ENCODE data around the gene EIF5. TPM values are rescaled to one million over a fixed set of nuclear protein-coding genes. Genes with fewer than 3 reads are reported as not detected.

The EIF5 gene
- total and polyA plus RNA-seq, 2 of the 8 experiments (the other 6 are each of a cell fraction or from before 2014, with no cell fraction given): 179 to 323 TPM

DNA sequence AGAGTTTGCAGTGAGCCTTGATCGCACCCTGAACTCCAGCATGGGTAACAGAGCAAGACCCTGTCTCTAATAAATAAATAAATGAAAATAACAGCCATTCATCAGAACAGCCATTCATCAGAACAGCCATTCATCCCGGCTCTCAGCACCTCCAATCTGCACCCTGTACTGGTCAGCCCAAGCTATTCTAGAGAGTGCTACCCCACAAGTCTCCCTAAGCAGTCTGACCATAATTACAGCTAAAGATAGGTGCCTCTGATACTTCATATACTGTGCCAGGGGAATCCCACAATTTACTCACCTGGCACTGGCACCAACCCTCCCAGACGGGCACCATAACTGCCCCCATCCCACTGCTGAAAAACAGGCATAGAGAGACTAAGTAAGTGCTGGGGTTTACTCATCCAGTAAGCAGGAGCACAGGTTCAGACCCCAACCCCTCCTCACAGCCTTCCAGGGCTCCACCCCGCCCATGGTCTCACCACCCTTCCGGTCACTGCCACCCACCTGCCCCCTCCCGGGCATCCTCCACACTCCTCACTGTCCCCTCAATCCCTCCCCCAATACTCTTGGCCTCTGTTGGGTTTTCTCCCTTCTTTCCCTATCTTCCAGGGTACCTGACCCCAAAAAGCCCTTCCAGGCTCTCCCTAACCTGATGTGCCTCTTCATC is 15.2 kb upstream of the EIF5 start:
- H2AFZ ChIP-seq (ENCODE audit: low read length): peak overlapping the region; percentile 93; the same call in 1 of the 2 replicates
- H2BK20ac ChIP-seq (ENCODE audit: low read length): 0 out of 2 replicates have a peak overlapping the region, but pooled peaks have one; percentile 18
- no peak overlapping the region for H2BK120ac ChIP-seq (replicated peaks; ENCODE audit: low read depth, low read length)
- H4K20me1 ChIP-seq (replicated peaks in 1 of 2; ENCODE audit: control insufficient read depth in 1 of 2, insufficient read depth in 2 of 2, low read length in 2 of 2): no peaks in the 10 kb centered on the region
- H3K27ac ChIP-seq (ENCODE audit: low read depth, low read length): no peak overlapping the region
- peaks cover 4 to 17% (median 7%) of the 10 kb centered on the region in 4 experiments for H3K4me1 ChIP-seq (replicated peaks in 1 of 4; ENCODE audit: control insufficient read depth in 3 of 4, insufficient read depth in 4 of 4, low read length in 3 of 4)
- H2BK15ac ChIP-seq (ENCODE audit: low read length): no peak overlapping the region
- H2AK5ac ChIP-seq (ENCODE audit: low read depth, low read length): no peak overlapping the region
- no peak overlapping the region for H4K8ac ChIP-seq (ENCODE audit: extremely low read depth, insufficient read depth, low read length)
- H3K4ac ChIP-seq (replicated peaks; ENCODE audit: insufficient read length, low read depth, low read length): no peak overlapping the region
- no peak for DNase-seq (ENCODE audit: low read depth in 1 of 2, low spot score in 2 of 2)
- no peak overlapping the region for H3K23ac ChIP-seq (ENCODE audit: insufficient read length)
- H2BK5ac ChIP-seq (ENCODE audit: low read depth, low read length): no peak overlapping the region
- no peaks in the 10 kb centered on the region for H3K9me3 ChIP-seq (ENCODE audit: insufficient read depth in 2 of 2, low read depth in 1 of 2, low read length in 1 of 2)
- no peaks in the 10 kb centered on the region for H3K23me2 ChIP-seq (ENCODE audit: low read depth, low read length)
- no peak overlapping the region for H3K56ac ChIP-seq (replicated peaks; ENCODE audit: insufficient read length, low read depth, low read length)
- no peaks in the 10 kb centered on the region for H3K79me1 ChIP-seq (ENCODE audit: low read depth, low read length)
- H2BK12ac ChIP-seq (ENCODE audit: low read depth, low read length): peak overlapping the region; percentile 39; the same call in 1 of the 2 replicates
- H3K36me3 ChIP-seq (ENCODE audit: control insufficient read depth in 2 of 4, insufficient read depth in 4 of 4, low read length in 3 of 4): no peaks in the 10 kb centered on the region
- no peaks in the 10 kb centered on the region for H3K79me2 ChIP-seq (ENCODE audit: control insufficient read depth in 1 of 2, insufficient read depth in 2 of 2, low read length in 2 of 2)
- no peaks in the 10 kb centered on the region for H3K27me3 ChIP-seq (replicated peaks in 1 of 4; ENCODE audit: control insufficient read depth in 3 of 4, extremely low read depth in 1 of 4, insufficient read depth in 3 of 4, low read length in 3 of 4)
- WGBS, 2 experiments (ENCODE audit: extremely low coverage in 1 of 2, insufficient coverage in 1 of 2, insufficient read length in 1 of 2, insufficient replicate concordance in 2 of 2, low coverage in 1 of 2, low lambda C conversion rate in 2 of 2, missing lambda C conversion rate in 1 of 2): 70% methylated on average over 6 of the region's 6 CpGs; no CpG with 5 or more reads in 1 of the 2 experiments
- H3K4me3 ChIP-seq (ENCODE audit: extremely low read depth in 1 of 4, insufficient read depth in 2 of 4, low read depth in 3 of 4, low read length in 4 of 4): no peak overlapping the region
- no peak overlapping the region for H4K91ac ChIP-seq (replicated peaks; ENCODE audit: insufficient read length, low read length)
- no peak overlapping the region for H3K9ac ChIP-seq (replicated peaks in 1 of 4; ENCODE audit: extremely low read depth in 1 of 4, low read depth in 3 of 4, low read length in 3 of 4)
- H3K14ac ChIP-seq (ENCODE audit: insufficient read length): no peak overlapping the region
- FAIRE-seq: no peak
- H3K4me2 ChIP-seq (ENCODE audit: insufficient read depth in 1 of 2, low read depth in 2 of 2, low read length in 2 of 2): no peak overlapping the region
- H3K18ac ChIP-seq (ENCODE audit: extremely low read depth, low read length): no peak overlapping the region
- H4K5ac ChIP-seq (ENCODE audit: insufficient read length, low read depth, low read length): no peak overlapping the region
- ChIA-PET POLR2A (ENCODE audit: partially characterized antibody) (interaction anchor here (0.7 to 15.8 kb wide), 2 partner anchors 9 to 22 kb away, joined by 3 to 229 read pairs; partner anchors contain the start of gene EIF5), CTCF (ENCODE audit: partially characterized antibody) (interaction anchor here (0.9 kb wide), 1 partner anchor 17 kb away, joined by 3 read pairs; no protein-coding TSS in a partner anchor)
- TF ChIP-seq YY1 (IDR thresholded peaks at IDR 0.05; ENCODE audit: low read depth, low read length) (no peak), HDAC6 (IDR thresholded peaks at IDR 0.05; ENCODE audit: low read depth, low read length) (no peak), ZNF274 (IDR thresholded peaks at IDR 0.05; ENCODE audit: borderline replicate concordance, extremely low read depth, low read length) (no peak), TCF12 (IDR thresholded peaks at IDR 0.05; ENCODE audit: low read depth, low read length) (no peak), ASH2L (IDR thresholded peaks at IDR 0.05; ENCODE audit: low read length) (no peak), RBBP5 (IDR thresholded peaks at IDR 0.05; ENCODE audit: borderline replicate concordance, low read depth, low read length) (no peak), CHD2 (IDR thresholded peaks at IDR 0.05; ENCODE audit: low read length) (no peak), JUND (IDR thresholded peaks at IDR 0.05; ENCODE audit: low read length) (no peak), SP1 (IDR thresholded peaks at IDR 0.05; ENCODE audit: low read depth, low read length) (no peak), POLR2A (IDR thresholded peaks at IDR 0.05; ENCODE audit: control extremely low read depth in 1 of 2, low read depth in 2 of 2, low read length in 2 of 2) (no peak), RFX5 (IDR thresholded peaks at IDR 0.05; ENCODE audit: borderline replicate concordance, low read depth, low read length) (no peak), NANOG (IDR thresholded peaks at IDR 0.05; ENCODE audit: insufficient read depth, low read depth, low read length, poor library complexity, severe bottlenecking) (no peak), CTBP2 (IDR thresholded peaks at IDR 0.05; ENCODE audit: borderline replicate concordance, insufficient read depth, insufficient read length, low read length) (no peak)
